GM20431 (cell line): Measurements from ENCODE around the gene MFSD6.
"Not testable (repeated sequence)": the region's sequence is repeated elsewhere in the genome, so short reads cannot be mapped to it uniquely, and the experiment has no call there.

Experiments
- in situ Hi-C: fragments of 300-500 bp; cut with MseI, MboI; formaldehyde crosslinking; loops from one replicate; pipeline ENCODE4 v1.15.0; 2020; ENCODE audit warnings: low sequenced_read_pairs; ENCODE audit not compliant: unreplicated experiment

MFSD6 gene

GRCh38 chr2:190458352-190459107 is 50.4 kb downstream of the MFSD6 start:
- in situ Hi-C loops, result no loop called here

GRCh38 chr2:190459881-190460280 is 51.7 kb downstream of the MFSD6 start:
- in situ Hi-C loops, result no loop called here

- in situ Hi-C loops, result no loop called here
Observed at GRCh38 chr2:190460487-190460886, 52.3 kb downstream of the MFSD6 start.

- in situ Hi-C loops, result no loop called here
Observed at GRCh38 chr2:190462181-190462580, 54.0 kb downstream of the MFSD6 start.

- in situ Hi-C loops, result no loop called here
Observed at GRCh38 chr2:190462611-190463010, 54.5 kb downstream of the MFSD6 start.

- in situ Hi-C loops, result no loop called here
Observed at GRCh38 chr2:190465060-190465459, 56.9 kb downstream of the MFSD6 start.

GRCh38 chr2:190466819-190467446 is 58.8 kb downstream of the MFSD6 start:
- in situ Hi-C loops, result no loop called here

GRCh38 chr2:190467575-190468083 is 59.5 kb downstream of the MFSD6 start:
- in situ Hi-C loops, result no loop called here

- in situ Hi-C loops, result not testable (repeated sequence)
Observed at GRCh38 chr2:190468354-190468753, 60.2 kb downstream of the MFSD6 start.

- in situ Hi-C loops, result no loop called here
Observed at GRCh38 chr2:190468814-190469569, 60.8 kb downstream of the MFSD6 start.

GRCh38 chr2:190469771-190470170 is 61.6 kb downstream of the MFSD6 start:
- in situ Hi-C loops, result no loop called here

- in situ Hi-C loops, result no loop called here
Observed at GRCh38 chr2:190470256-190470826, 62.2 kb downstream of the MFSD6 start.

GRCh38 chr2:190477661-190478454 is 69.7 kb downstream of the MFSD6 start:
- in situ Hi-C loops, result no loop called here

GRCh38 chr2:190478572-190479195 is 70.5 kb downstream of the MFSD6 start:
- in situ Hi-C loops, result no loop called here

- in situ Hi-C loops, result no loop called here
Observed at GRCh38 chr2:190481339-190481738, 73.2 kb downstream of the MFSD6 start.

GRCh38 chr2:190482451-190482850 is 74.3 kb downstream of the MFSD6 start:
- in situ Hi-C loops, result no loop called here

- in situ Hi-C loops, result no loop called here
Observed at GRCh38 chr2:190486037-190486623, 78.0 kb downstream of the MFSD6 start.

- in situ Hi-C loops, result no loop called here
Observed at GRCh38 chr2:190488516-190489233, 80.5 kb downstream of the MFSD6 start.
